Measurements from ENCODE around the gene ADAMTS12.

DNA sequence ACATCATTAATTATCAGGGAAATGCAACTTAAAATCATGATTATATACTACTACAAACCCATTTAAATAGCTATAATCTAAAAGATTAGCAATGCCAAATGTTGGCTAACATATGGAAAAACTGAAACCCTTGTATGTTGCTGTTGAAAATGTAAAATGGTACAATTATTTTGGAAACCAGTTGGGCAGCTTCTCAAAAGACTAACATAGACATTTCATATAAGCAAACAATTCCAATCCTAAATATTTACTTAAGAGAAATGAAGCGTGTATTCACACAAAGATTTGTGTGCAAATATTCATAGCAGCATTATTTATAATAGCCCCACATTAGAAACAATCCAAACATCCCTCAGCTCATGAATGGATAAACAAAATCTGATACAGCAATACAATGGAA lies 106.2 kb downstream of the ADAMTS12 start:
- TF ChIP-seq CTCF (conservative IDR thresholded peaks at IDR 0.05; ENCODE audit: low read length) (no peak), EZH2phosphoT487 (IDR thresholded peaks at IDR 0.05; ENCODE audit: borderline replicate concordance, low read depth, low read length) (no peak)

All from OCI-LY7 (cell line).